Measurements from ENCODE around the gene ALG6.

DNA sequence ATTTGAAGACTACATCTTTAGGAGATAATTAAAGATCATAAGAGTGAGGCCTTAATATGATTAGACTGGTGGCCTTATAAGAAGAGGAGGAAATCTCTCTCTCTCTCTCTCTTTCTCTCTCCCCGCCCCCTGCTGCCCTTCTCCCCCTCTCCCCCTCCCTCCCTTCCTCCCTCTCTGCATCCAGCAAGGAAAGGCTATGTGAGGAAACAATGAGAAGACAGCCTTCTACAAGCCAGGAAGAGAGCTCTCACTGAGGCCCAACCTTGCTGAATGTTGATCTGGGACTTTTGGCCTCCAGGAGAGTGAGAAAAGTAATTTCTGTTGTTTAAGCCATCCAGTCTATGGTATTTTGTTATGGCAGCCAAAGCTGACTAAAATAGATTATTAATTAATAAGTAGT, 23.5 kb upstream of the ALG6 start:
- TF ChIP-seq, protein P1, sequence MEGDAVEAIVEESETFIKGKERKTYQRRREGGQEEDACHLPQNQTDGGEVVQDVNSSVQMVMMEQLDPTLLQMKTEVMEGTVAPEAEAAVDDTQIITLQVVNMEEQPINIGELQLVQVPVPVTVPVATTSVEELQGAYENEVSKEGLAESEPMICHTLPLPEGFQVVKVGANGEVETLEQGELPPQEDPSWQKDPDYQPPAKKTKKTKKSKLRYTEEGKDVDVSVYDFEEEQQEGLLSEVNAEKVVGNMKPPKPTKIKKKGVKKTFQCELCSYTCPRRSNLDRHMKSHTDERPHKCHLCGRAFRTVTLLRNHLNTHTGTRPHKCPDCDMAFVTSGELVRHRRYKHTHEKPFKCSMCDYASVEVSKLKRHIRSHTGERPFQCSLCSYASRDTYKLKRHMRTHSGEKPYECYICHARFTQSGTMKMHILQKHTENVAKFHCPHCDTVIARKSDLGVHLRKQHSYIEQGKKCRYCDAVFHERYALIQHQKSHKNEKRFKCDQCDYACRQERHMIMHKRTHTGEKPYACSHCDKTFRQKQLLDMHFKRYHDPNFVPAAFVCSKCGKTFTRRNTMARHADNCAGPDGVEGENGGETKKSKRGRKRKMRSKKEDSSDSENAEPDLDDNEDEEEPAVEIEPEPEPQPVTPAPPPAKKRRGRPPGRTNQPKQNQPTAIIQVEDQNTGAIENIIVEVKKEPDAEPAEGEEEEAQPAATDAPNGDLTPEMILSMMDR (conservative IDR thresholded peaks at IDR 0.05 in 1 of 2, IDR thresholded peaks at IDR 0.05 in 1 of 2; ENCODE audit: low read depth in 1 of 2, low read length in 2 of 2) = no peak
- no peak for TF ChIP-seq EZH2 (IDR thresholded peaks at IDR 0.05; ENCODE audit: low read length, missing control alignments)
